K562 (cell line): ENCODE results near the gene CBX3. TPM values are rescaled to one million over a fixed set of nuclear protein-coding genes. Genes with fewer than 3 reads are reported as not detected.
A peak's percentile ranks its signal among the peaks of the same experiment; 100 is the strongest.

Experiments
- ARID1B ChIP-seq: fragments of 450-650 bp; IDR thresholded peaks from 2 replicates; pipeline ENCODE4 v1.6.1; 2016; ENCODE audit warnings: antibody characterized with exemption, mild to moderate bottlenecking, inconsistent platforms
- BCL6 ChIP-seq: fragments of 250-450 bp; sonication (Bioruptor Pico); IDR thresholded peaks from 2 replicates; pipeline ENCODE4 v1.4.0; 2020
- DACH1 ChIP-seq: fragments of 450-650 bp; IDR thresholded peaks from 2 replicates; pipeline ENCODE4 v1.6.1; 2018; ENCODE audit not compliant: partially characterized antibody
- E2F8 ChIP-seq: fragments of 450-650 bp; IDR thresholded peaks from 2 replicates; pipeline ENCODE4 v1.7.1; 2018; ENCODE audit warnings: mild to moderate bottlenecking, low read depth; ENCODE audit not compliant: partially characterized antibody
- ERF ChIP-seq: fragments of 450-650 bp; formaldehyde crosslinking; IDR thresholded peaks from 2 replicates; pipeline ENCODE4 v1.4.0; 2020; ENCODE audit warnings: mild to moderate bottlenecking, mixed read lengths
- FOXM1 ChIP-seq, 2 experiments: fragments of 450-650 bp in 1 of 2; sonication (generic) in 1 of 2; formaldehyde crosslinking in 1 of 2; IDR thresholded peaks; 2 replicates each; pipeline versions ENCODE4 v1.6.1 to v1.9.0; 2017 to 2022; ENCODE audit warnings: low read depth in 2 of 2, mild to moderate bottlenecking in 2 of 2, missing genetic modification reagents in 1 of 2, moderate library complexity in 1 of 2
- GTF2E2 ChIP-seq: fragments of 200-800 bp; sonication (Bioruptor generic); IDR thresholded peaks from 2 replicates; pipeline ENCODE4 v1.6.1; 2016; ENCODE audit warnings: missing genetic modification characterization, missing compliant biosample characterization
- LEF1 ChIP-seq: fragments of 450-650 bp; IDR thresholded peaks from 2 replicates; pipeline ENCODE4 v1.6.1; 2016; ENCODE audit warnings: mild to moderate bottlenecking
- MGA ChIP-seq: fragments of 450-650 bp; IDR thresholded peaks from 2 replicates; pipeline ENCODE4 v1.6.1; 2016; ENCODE audit warnings: mild to moderate bottlenecking, moderate library complexity
- MTA3 ChIP-seq: fragments of 450-650 bp; formaldehyde crosslinking; IDR thresholded peaks from 2 replicates; pipeline ENCODE4 v1.6.1; 2017; ENCODE audit warnings: mild to moderate bottlenecking, borderline replicate concordance
- NCOR1 ChIP-seq: fragments of 450-650 bp; IDR thresholded peaks from 2 replicates; pipeline ENCODE4 v1.6.1; 2016; ENCODE audit warnings: mild to moderate bottlenecking, moderate library complexity
- POLR3G ChIP-seq: IDR thresholded peaks from 2 replicates; pipeline ENCODE4 v1.6.1; 2011; ENCODE audit not compliant: insufficient read length, insufficient replicate concordance; ENCODE audit errors: extremely low read depth
- PYGO2 ChIP-seq: fragments of 450-650 bp; IDR thresholded peaks from 2 replicates; pipeline ENCODE4 v1.6.1; 2016; ENCODE audit warnings: mild to moderate bottlenecking, missing genetic modification characterization, moderate library complexity, missing compliant biosample characterization
- RNF2 ChIP-seq: sonication (generic); IDR thresholded peaks from 2 replicates; pipeline ENCODE4 v1.6.1; 2016
- ZNF551 ChIP-seq: fragments of 250-450 bp; sonication (Bioruptor Pico); IDR thresholded peaks from 2 replicates; pipeline ENCODE4 v1.5.0; 2021; ENCODE audit warnings: mild to moderate bottlenecking, moderate library complexity
- polyA plus RNA-seq, 8 experiments: library from polyadenylated mRNA; depleted of rRNA in 4 of 8; stranded (reverse) in 5 of 8; unstranded in 3 of 8; fragments of >200 nt; fragmentation: Nextera tagmentation in 2 of 8; fragmentation: Illumina TruSeq in 1 of 8; extraction: Ambion mirVana in 2 of 8; extraction: Trizol in 1 of 8; gene quantifications; 2 replicates each; pipeline versions ENCODE4 v1.2.1 to v1.2.3, GENCODE V29; 2011 to 2014; ENCODE audit warnings: inconsistent platforms in 1 of 8, missing spikeins in 1 of 8
- total RNA-seq, 7 experiments: library from RNA; depleted of rRNA in 6 of 7; stranded (reverse); fragments of >200 nt in 6 of 7; fragmentation: Illumina TruSeq in 2 of 7; extraction: Trizol in 2 of 7; gene quantifications; 2 replicates each; pipeline versions ENCODE4 v1.2.1 to v1.2.3, GENCODE V29; 2011 to 2021; ENCODE audit warnings: low replicate concordance in 1 of 7

The CBX3 gene
- total and polyA plus RNA-seq, 9 of the 15 experiments (the other 6 are each of a cell fraction or from before 2014, with no cell fraction given) = 198 to 413 (median 328) TPM

- no peak for TF ChIP-seq POLR3G
- TF ChIP-seq GTF2E2 = 0 out of 2 replicates have a peak, but pooled peaks have one; percentile 41
- TF ChIP-seq DACH1 = peak; percentile 49
- TF ChIP-seq FOXM1 (IDR thresholded peaks at IDR 0.05; ENCODE audit: low read depth) = 0 out of 2 replicates have a peak, but pooled peaks have one; percentile 52
- TF ChIP-seq FOXM1 (CRISPR knock-in tag; IDR thresholded peaks at IDR 0.05; ENCODE audit: low read depth) = no peak
- TF ChIP-seq ARID1B = peak; percentile 93
- 0 out of 2 replicates have a peak, but pooled peaks have one; percentile 20 for TF ChIP-seq ERF (CRISPR knock-in tag)
- peak; percentile 47; the same call in 1 of the 2 replicates for TF ChIP-seq MGA
- peak; percentile 71 for TF ChIP-seq NCOR1
- TF ChIP-seq PYGO2 (tag) = peak; percentile 69; the same call in 1 of the 2 replicates
- peak; percentile 39; the same call in 1 of the 2 replicates for TF ChIP-seq MTA3
- TF ChIP-seq RNF2 = peak; percentile 74
- TF ChIP-seq ZNF551 (CRISPR knock-in tag) = no peak
- TF ChIP-seq E2F8 = peak; percentile 59
- no peak; the same call in 1 of the 2 replicates for TF ChIP-seq BCL6 (CRISPR knock-in tag)
- TF ChIP-seq LEF1 = peak; percentile 57
Measured at GRCh38 chr7:26180792-26181198, 20.8 kb upstream of the CBX3 start (continued).
